Fibroblast of mammary gland (primary cell): Measurements from ENCODE around the gene SLC10A3.

Source experiments
- DNase-seq: peaks from one replicate; pipeline ENCODE4 v3.0.0-alpha.2; 2010; ENCODE audit warnings: low read depth
- H3K4me3 ChIP-seq: 2 replicates; pipeline ENCODE4 v1.5.1; 2011; ENCODE audit warnings: low read depth, mild to moderate bottlenecking, low read length, moderate library complexity; ENCODE audit not compliant: control insufficient read depth
- TF ChIP-seq, protein P1 (sequence below): conservative IDR thresholded peaks from 2 replicates; pipeline ENCODE4 v1.5.1; 2011; ENCODE audit warnings: low read depth, low read length, inconsistent platforms; ENCODE audit not compliant: control insufficient read depth, insufficient read depth

SLC10A3 gene

DNA sequence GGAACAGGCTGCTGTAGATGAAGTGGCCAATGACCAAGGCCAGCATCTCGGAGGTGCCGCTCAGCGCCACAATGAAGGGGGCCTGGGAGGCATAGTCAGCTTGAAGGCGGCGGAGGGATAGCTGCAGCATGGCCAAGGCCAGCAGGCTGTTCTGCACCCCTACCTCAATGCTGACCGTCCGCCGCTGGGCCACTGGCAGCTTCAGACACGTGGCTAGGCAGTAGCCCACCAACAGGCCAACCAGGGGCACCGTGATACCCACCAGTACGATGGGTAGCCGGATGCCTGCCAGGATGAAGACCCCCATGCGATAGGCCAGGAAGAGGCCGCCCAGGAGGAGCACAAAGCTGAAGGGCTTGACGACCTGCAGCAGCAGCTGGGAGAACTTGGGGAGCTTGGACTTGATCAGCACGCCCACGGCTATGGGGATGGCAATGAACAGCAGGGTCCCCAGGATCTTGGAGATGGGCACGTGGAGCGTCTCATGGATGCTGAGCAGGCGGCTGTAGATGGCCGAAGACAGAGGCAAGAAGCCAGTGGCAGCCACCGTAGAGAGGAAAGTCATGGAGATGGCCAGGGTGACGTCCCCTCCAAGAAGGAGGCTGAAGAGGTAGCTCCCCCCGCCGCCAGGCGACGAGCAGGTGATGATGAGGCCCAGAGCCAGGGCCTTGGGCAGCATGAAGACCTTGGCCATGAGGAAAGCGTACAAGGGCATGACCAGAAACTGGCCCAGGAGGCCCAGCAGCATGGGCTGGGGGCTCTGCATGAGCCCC lies 2.7 kb downstream of the SLC10A3 start:
- no peak for DNase-seq
- TF ChIP-seq, protein P1, sequence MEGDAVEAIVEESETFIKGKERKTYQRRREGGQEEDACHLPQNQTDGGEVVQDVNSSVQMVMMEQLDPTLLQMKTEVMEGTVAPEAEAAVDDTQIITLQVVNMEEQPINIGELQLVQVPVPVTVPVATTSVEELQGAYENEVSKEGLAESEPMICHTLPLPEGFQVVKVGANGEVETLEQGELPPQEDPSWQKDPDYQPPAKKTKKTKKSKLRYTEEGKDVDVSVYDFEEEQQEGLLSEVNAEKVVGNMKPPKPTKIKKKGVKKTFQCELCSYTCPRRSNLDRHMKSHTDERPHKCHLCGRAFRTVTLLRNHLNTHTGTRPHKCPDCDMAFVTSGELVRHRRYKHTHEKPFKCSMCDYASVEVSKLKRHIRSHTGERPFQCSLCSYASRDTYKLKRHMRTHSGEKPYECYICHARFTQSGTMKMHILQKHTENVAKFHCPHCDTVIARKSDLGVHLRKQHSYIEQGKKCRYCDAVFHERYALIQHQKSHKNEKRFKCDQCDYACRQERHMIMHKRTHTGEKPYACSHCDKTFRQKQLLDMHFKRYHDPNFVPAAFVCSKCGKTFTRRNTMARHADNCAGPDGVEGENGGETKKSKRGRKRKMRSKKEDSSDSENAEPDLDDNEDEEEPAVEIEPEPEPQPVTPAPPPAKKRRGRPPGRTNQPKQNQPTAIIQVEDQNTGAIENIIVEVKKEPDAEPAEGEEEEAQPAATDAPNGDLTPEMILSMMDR: no peak
- H3K4me3 ChIP-seq: no peak overlapping the region

DNA sequence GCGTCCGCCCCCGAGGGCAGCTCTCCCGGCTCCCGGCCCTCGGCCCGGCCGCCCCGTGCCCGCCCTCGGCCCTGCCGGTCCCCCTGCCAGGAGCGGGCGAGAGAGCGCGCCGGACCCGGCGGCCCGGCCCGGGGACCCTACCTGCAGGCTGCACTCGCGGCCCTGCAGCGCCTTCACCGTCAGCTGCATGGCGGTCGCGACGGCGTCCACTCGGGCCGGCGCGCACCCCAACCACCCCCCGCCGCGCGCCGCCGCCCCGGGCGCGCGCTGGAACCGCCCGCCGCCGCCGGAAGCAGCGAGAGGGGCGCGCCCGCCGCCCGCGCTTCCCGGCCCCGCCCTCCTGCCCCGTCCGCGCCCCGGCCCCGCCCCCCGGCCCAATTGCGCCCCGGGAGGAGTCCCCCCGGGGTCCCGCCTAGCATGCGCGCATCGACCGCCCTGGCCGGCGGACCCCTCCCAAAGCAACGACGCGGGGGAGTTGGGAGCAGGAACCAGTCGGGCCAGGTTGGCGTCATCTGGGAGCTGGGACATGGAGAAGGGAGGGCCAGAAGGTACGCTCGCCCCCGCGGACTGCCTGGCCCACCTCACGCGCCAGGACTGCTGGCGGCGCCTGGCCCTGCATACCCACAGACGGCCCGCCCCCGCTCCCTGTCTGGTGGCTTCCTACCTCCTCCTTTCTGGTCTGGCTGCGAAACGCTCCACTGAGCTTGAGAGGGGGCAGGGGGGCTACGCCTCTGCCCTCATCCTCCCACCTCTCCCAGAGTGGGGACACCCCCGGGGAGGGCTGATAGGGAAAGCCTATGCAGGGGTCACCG lies 3.8 kb downstream of the SLC10A3 start, which contains the start of gene UBL4A:
Gene UBL4A (minus strand): TSS at position 220 of the 812 bp plus-strand sequence. CDS start 31 bp downstream, at position 189.
- TF ChIP-seq, protein P1: no peak
- peak within 1 kb of the TSS; percentile 49 for H3K4me3 ChIP-seq
- DNase-seq: peak; percentile 36

DNA sequence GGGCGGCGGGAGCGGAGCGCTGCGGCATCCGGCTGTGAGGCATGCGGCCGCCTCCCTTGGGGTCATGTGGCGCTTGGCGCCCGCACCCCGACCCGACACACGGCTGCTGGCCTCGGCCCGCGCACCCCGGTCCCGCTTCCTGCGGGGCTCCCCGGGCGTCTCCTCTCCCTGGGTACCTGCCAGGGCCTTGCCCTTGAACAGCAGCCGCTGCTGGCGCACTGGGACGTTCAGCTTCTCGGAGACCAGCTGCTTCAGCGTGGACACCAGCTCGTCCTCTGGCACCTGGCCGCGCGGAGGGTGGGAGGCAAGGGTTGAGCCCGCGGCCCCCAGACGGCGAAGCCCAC lies 4.4 kb downstream of the SLC10A3 start:
- DNase-seq: no peak
- TF ChIP-seq, protein P1: no peak
- H3K4me3 ChIP-seq: peak overlapping the region; percentile 49

DNA sequence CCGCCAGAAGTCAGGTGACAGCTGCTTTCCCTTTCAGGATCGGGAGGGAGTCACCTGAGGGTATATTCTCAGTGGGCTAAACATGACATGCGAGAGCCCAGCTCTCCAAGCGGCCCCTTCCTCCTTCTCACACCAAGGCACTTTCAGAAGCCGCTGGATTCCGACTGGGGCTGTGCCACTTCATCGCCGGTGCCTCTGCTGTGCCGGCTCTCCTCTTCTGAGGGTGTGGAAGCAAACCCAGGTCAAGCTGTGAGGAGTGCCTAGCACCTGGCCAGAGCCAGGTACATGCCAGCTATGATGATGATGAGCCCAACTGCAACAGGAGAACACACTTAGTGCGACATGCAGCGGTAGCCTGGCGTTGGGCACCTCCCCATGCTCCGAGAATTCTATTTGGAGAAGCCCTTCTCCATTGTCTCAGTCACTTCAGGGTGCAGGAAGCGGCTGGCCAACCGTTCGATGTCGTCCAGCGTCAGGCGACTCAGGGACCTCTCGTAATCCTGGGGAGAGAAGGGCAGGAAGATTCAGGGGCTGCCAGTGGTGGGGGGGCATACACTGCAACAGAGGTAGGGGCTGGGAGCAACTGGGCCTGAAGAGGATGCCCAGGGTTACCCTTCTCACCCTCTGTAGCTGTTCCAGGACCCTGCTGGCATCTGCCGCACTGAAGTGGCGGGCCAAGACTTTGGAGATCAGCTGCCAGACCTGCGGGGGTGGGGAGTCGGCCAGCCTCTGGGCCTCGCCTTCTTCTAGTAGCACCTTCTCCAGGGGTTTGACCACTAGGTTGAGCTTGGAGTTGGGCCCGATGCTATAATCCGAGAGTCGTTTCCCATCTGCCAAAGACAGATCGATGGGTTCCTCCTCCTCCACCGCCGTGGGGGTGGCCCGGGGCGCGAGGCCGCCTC lies 5.0 kb downstream of the SLC10A3 start:
- no peak for DNase-seq
- peak overlapping the region; percentile 49 for H3K4me3 ChIP-seq
- TF ChIP-seq, protein P1: no peak

DNA sequence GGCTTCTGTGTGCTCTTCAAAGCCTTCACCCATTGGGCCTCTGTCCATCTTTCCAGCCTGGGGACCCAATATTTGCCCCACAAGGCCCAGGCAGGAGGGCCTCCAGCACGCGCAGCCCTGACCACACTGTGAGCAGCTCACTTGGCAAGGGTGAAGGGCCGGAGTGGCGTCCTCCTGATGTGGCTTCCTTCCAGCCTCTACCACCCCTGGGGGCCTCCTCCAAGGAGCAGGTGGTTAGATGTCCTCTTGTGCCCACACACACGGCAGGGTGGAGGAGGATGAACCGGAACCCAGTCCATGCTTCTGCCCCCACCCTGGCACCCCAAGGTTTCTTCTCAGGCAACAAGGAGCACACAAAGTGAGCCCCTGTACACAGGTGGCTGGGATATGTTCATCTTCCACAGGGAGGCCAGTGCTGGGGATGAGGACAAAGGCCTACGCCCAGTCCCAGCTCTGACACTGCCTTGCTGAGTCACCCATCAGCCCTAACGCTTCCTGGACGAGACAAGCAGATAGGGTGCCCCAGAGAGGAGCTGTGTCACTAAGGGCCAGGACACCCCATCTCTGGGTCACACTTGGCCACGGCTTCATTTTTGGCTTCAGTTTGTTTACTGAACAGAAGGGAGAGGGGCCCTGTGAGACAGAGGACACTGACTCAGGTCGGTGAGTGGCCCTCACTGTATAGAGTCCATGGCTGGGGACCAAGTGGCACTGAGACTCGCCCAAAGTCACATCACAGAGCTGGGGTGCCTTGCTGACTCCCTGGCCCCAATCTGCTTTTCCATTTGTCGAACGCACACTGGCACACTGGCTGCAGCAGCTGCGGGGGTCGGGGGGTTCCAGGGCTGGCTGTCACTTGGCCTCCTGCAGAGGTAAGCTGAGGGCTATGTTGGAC lies 5.9 kb downstream of the SLC10A3 start:
- H3K4me3 ChIP-seq: no peak overlapping the region
- TF ChIP-seq, protein P1: no peak
- peak; percentile 20 for DNase-seq
